Brain microvascular endothelial cell (primary cell): ENCODE results near the gene TPPP3.

Experiments
- DNase-seq: peaks from one replicate; pipeline ENCODE4 v3.0.0-alpha.2; 2020
- H3K27ac ChIP-seq: fragments of 250-450 bp; sonication (Bioruptor Pico); 2 replicates; pipeline ENCODE4 v1.5.1; 2020; ENCODE audit warnings: mild to moderate bottlenecking, moderate library complexity
- H3K27me3 ChIP-seq: fragments of 250-450 bp; sonication (Bioruptor Pico); replicated peaks from 2 replicates; pipeline ENCODE4 v1.5.1; 2020; ENCODE audit warnings: mild to moderate bottlenecking
- H3K36me3 ChIP-seq: fragments of 250-450 bp; sonication (Bioruptor Pico); replicated peaks from 2 replicates; pipeline ENCODE4 v1.5.1; 2020; ENCODE audit warnings: mild to moderate bottlenecking
- H3K4me3 ChIP-seq: 2 replicates; pipeline ENCODE4 v1.5.1; 2011; ENCODE audit warnings: low read depth, mild to moderate bottlenecking, control low read depth, low read length, moderate library complexity
- in situ Hi-C: cut with HindIII; loops from 2 replicates; pipeline ENCODE4 v1.10.0; 2017; ENCODE audit warnings: low sequenced_read_pairs, low pct_ligation_motif_present
- TF ChIP-seq, protein P1 (sequence below): IDR thresholded peaks from 2 replicates; pipeline ENCODE4 v1.5.1; 2011; ENCODE audit warnings: low read depth, mild to moderate bottlenecking, moderate library complexity, low read length, control low read depth, inconsistent platforms; ENCODE audit errors: missing control alignments

TPPP3 gene

DNA sequence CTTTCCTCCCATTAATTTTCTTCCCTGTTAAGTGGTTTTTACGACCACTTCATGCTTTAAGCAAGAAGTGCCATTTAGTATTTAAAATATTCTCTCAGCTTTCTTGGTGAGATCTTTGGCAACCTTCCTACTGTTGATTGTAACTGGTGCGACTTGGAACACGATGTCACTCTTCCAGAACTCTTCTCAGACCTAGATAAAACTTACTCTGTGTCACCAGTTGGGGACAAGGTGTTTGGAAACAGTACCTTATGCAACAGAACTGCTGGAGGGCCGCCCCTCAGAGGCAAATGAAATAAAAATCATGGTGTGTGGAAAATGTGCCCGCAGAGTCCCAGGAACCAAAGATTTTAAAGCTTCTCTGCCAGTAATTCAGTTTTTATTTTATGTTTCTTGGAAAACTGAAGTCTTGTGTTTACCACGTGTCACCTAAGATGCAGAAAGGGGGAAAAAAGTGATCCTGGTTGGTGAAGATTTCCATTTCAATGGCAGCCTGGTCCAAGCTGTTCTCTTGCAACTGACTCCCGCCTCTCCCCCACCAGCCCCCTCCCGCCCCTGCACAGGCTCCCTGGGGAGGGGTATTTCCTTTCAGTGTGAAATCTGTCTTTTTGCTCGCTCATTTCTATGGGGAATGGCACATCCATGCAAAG is 30.4 kb upstream of the TPPP3 start:
- peaks cover 19% of the 10 kb centered on the region for H3K27me3 ChIP-seq

DNA sequence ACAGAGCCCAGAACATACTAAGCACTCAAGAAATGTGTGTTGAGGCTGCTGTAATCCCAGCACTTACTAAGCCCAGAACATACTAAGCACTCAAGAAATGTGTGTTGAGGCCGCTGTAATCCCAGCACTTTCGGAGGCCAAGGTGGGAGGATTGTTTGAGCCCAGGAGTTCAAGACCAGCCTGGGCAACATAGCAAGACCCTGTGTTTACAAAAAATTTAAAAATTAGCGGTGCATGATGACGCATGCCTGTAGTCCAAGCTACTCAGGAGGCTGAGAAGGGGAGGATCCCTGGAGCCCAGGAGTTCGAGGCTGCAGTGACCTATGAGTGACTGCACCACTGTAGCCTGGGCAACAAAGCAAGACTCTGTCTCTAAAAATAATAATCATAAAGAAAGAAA is 29.7 kb upstream of the TPPP3 start:
- Histone ChIP-seq H3K4me3 (no peak overlapping the region), H3K36me3 (no peaks in the 10 kb centered on the region), H3K27me3 (peaks cover 19% of the 10 kb centered on the region), H3K27ac (no peak overlapping the region)
- TF ChIP-seq, protein P1, sequence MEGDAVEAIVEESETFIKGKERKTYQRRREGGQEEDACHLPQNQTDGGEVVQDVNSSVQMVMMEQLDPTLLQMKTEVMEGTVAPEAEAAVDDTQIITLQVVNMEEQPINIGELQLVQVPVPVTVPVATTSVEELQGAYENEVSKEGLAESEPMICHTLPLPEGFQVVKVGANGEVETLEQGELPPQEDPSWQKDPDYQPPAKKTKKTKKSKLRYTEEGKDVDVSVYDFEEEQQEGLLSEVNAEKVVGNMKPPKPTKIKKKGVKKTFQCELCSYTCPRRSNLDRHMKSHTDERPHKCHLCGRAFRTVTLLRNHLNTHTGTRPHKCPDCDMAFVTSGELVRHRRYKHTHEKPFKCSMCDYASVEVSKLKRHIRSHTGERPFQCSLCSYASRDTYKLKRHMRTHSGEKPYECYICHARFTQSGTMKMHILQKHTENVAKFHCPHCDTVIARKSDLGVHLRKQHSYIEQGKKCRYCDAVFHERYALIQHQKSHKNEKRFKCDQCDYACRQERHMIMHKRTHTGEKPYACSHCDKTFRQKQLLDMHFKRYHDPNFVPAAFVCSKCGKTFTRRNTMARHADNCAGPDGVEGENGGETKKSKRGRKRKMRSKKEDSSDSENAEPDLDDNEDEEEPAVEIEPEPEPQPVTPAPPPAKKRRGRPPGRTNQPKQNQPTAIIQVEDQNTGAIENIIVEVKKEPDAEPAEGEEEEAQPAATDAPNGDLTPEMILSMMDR, result no peak
- DNase-seq, result no peak
- in situ Hi-C loops, result no loop called here

More for the DNA sequence above, 30.4 kb upstream of the TPPP3 start:
- no peak overlapping the region for H3K4me3 ChIP-seq
- no peak overlapping the region for H3K27ac ChIP-seq
- TF ChIP-seq, protein P1, result no peak
- DNase-seq, result no peak
- H3K36me3 ChIP-seq, result no peaks in the 10 kb centered on the region
- in situ Hi-C loops, result no loop called here

DNA sequence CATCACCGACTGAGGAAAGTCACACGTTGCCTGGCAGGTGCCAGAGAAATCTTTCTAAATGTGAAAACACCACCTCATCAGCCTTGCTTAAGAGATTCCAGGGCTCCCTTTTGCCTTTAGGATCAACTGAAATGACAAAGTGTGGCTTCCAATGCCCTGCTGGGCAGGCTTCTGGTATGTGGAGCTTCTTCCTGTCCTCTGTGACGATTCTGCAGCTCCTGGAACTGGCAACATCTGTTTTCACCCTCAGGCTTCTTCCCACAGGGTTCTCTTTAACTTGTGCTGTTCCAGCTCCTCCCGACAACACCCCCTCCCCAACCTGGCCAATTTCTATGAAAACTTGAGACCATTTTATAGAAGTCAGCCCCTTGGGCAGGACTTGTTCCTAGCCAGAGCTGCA is 27.7 kb upstream of the TPPP3 start:
- no peak overlapping the region for H3K4me3 ChIP-seq
- DNase-seq, result no peak
- no peak overlapping the region for H3K27ac ChIP-seq
- H3K27me3 ChIP-seq, result peaks cover 14% of the 10 kb centered on the region
- TF ChIP-seq, protein P1, result no peak
- in situ Hi-C loops, result no loop called here
- no peaks in the 10 kb centered on the region for H3K36me3 ChIP-seq

DNA sequence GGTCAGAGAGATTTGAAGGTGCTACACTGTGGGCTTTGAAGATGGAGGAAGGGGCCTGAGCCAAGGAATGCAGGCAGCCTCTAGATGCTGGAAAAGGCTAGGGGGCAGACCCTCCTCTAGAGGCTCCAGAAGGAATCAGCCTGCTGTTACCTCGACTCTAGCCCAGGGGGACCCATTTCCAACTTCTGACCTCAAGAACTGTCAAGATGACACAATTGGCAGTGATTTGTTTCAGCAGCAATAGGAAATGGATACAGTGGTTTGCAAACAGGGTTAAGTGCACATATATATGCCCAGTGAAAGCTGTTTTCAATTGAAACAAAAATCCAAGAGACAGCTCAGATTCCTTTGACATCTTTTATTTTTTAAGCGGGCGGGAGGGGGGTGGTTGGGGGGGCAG is 26.6 kb upstream of the TPPP3 start:
- H3K4me3 ChIP-seq, result no peak overlapping the region
- H3K36me3 ChIP-seq, result no peaks in the 10 kb centered on the region
- H3K27me3 ChIP-seq, result peaks cover 4% of the 10 kb centered on the region
- TF ChIP-seq, protein P1, result peak; percentile 4
- no peak overlapping the region for H3K27ac ChIP-seq
- DNase-seq, result no peak
- in situ Hi-C loops, result no loop called here

DNA sequence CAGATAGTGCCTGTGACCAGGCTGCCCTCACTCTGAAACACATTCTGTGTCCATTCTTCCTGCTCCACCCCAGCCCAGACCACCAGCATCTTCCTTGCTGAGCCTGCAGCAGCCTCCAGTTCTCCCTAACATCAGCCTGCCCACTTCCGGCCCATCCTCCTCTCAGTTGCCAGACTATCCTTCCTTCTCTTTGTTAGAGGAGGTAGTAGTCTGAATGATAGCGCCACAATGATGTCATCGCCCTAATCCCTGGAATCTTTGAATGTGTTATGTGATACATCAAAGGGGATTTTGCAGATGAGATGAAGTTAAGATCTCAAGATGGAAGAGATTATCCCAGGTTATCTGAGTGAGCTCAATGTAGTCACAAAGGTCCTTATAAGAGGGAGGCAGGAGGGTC is 26.2 kb upstream of the TPPP3 start:
- Histone ChIP-seq H3K27ac (no peak overlapping the region), H3K27me3 (peaks cover 2% of the 10 kb centered on the region), H3K4me3 (no peak overlapping the region), H3K36me3 (no peaks in the 10 kb centered on the region)
- DNase-seq, result no peak
- TF ChIP-seq, protein P1, result no peak
- in situ Hi-C loops, result no loop called here
